GM18870 (cell line): ENCODE data around the gene UPF2.

Experiments
- ATAC-seq: cut with Tn5 transposase; IDR thresholded peaks from one replicate; pipeline ENCODE4 v1.9.1; 2021; ENCODE audit warnings: moderate library complexity; ENCODE audit not compliant: unreplicated experiment

UPF2 gene

GRCh38 chr10:11871466-11871865 lies 171.1 kb downstream of the UPF2 start:
- no peak for ATAC-seq

- no peak for ATAC-seq
These were observed 171.7 kb downstream of the UPF2 start for GRCh38 chr10:11870900-11871400.

- ATAC-seq, result no peak
These were observed 172.2 kb downstream of the UPF2 start for GRCh38 chr10:11870461-11870780.
